Thoracic aorta (tissue), 2 donors: ENCODE measurements around the gene PLEKHN1. TPM values are rescaled to one million over a fixed set of nuclear protein-coding genes. Genes with fewer than 3 reads are reported as not detected.
"Not testable (repeated sequence)": the region's sequence is repeated elsewhere in the genome, so short reads cannot be mapped to it uniquely, and the experiment has no call there.

Experiments
- ATAC-seq: fragments of 150-250 bp; one replicate; pipeline ENCODE4 v1.8.0; 2017; ENCODE audit warnings: low read depth; ENCODE audit not compliant: insufficient number of reproducible peaks, low FRiP score
- DNase-seq: peaks from one replicate; pipeline ENCODE4 v3.0.0-alpha.2; 2020; ENCODE audit warnings: low spot score
- H3K27ac ChIP-seq, 2 donors: fragments of 200-600 bp; sonication (generic); 1 replicate in 1 of 2; 2 replicates in 1 of 2; pipeline ENCODE4 v1.5.1; 2016; ENCODE audit warnings: mild to moderate bottlenecking in 2 of 2, moderate library complexity in 2 of 2
- H3K27me3 ChIP-seq: fragments of 200-600 bp; sonication (generic); replicated peaks from 2 replicates; pipeline ENCODE4 v1.6.0; 2016; ENCODE audit warnings: mild to moderate bottlenecking; ENCODE audit not compliant: insufficient read depth
- H3K36me3 ChIP-seq: fragments of 200-600 bp; sonication (generic); one replicate; pipeline ENCODE4 v1.5.1; 2016
- H3K4me1 ChIP-seq, 2 donors: fragments of 200-600 bp; sonication (generic); 1 replicate in 1 of 2; 2 replicates in 1 of 2; pipeline versions ENCODE4 v1.5.1 to v1.6.0; 2016; ENCODE audit warnings: low read depth in 2 of 2, mild to moderate bottlenecking in 1 of 2; ENCODE audit not compliant: control insufficient read depth in 1 of 2
- H3K4me3 ChIP-seq: fragments of 200-600 bp; sonication (generic); 2 replicates; pipeline ENCODE4 v1.5.1; 2016; ENCODE audit warnings: mild to moderate bottlenecking
- H3K9me3 ChIP-seq: fragments of 200-600 bp; sonication (generic); 2 replicates; pipeline ENCODE4 v1.5.1; 2016
- CTCF ChIP-seq: fragments of 200-600 bp; sonication (generic); IDR thresholded peaks from one replicate; pipeline ENCODE4 v1.5.1; 2019; ENCODE audit warnings: antibody characterized with exemption
- total RNA-seq, 2 donors: library from RNA; depleted of rRNA; stranded (reverse); fragments of >200 nt; gene quantifications; one replicate each; pipeline versions ENCODE4 v1.1.0 to v1.2.3, GENCODE V29; 2016

Gene PLEKHN1
- total RNA-seq, 2 donors from 2014 or later: 0.27 TPM; not detected in 1

GRCh38 chr1:944341-945325 is 21.6 kb upstream of the PLEKHN1 start:
- ATAC-seq: no peak
- Histone ChIP-seq H3K27ac (no peak overlapping the region), H3K4me3 (no peak overlapping the region), H3K27me3 (peaks cover 6% of the 10 kb centered on the region), H3K36me3 (peaks cover 39% of the 10 kb centered on the region), H3K4me1 (peaks cover 22 to 31% of the 10 kb centered on the region in 2 donors), H3K9me3 (no peaks in the 10 kb centered on the region)
- DNase-seq: no peak
- no peak for TF ChIP-seq CTCF

GRCh38 chr1:945688-946556 is 20.4 kb upstream of the PLEKHN1 start:
- Histone ChIP-seq H3K4me3 (no peak overlapping the region), H3K27me3 (peaks cover 6% of the 10 kb centered on the region), H3K9me3 (no peaks in the 10 kb centered on the region), H3K27ac (no peak overlapping the region), H3K4me1 (peaks cover 12 to 18% of the 10 kb centered on the region in 2 donors), H3K36me3 (peaks cover 47% of the 10 kb centered on the region)
- ATAC-seq (no peak), DNase-seq (no peak)
- no peak for TF ChIP-seq CTCF

- Histone ChIP-seq H3K36me3 (peaks cover 52% of the 10 kb centered on the region), H3K4me1 (peaks cover 5 to 10% of the 10 kb centered on the region in 2 donors)
- H3K27ac ChIP-seq, H3K4me3 ChIP-seq, ATAC-seq, DNase-seq, H3K27me3 ChIP-seq, H3K9me3 ChIP-seq: not testable (repeated sequence)
Observed at GRCh38 chr1:946811-947210, 19.5 kb upstream of the PLEKHN1 start.

- H3K27me3 ChIP-seq: peaks cover 1% of the 10 kb centered on the region
- no peak overlapping the region for H3K27ac ChIP-seq
- DNase-seq: no peak
- H3K9me3 ChIP-seq: no peaks in the 10 kb centered on the region
- no peak overlapping the region for H3K4me3 ChIP-seq
- H3K4me1 ChIP-seq: no peaks in the 10 kb centered on the region
- no peak for ATAC-seq
- TF ChIP-seq CTCF: no peak
- peaks cover 63% of the 10 kb centered on the region for H3K36me3 ChIP-seq
Observed at GRCh38 chr1:947958-948357, 18.3 kb upstream of the PLEKHN1 start.

GRCh38 chr1:950268-950667 is 16.0 kb upstream of the PLEKHN1 start:
- Histone ChIP-seq H3K4me1 (no peaks in the 10 kb centered on the region), H3K4me3 (no peak overlapping the region)
- TF ChIP-seq CTCF: no peak

More at GRCh38 chr1:950268-950667, 16.0 kb upstream of the PLEKHN1 start:
- no peaks in the 10 kb centered on the region for H3K27me3 ChIP-seq
- no peak overlapping the region for H3K27ac ChIP-seq
- no peak for ATAC-seq
- no peak for DNase-seq
- no peaks in the 10 kb centered on the region for H3K9me3 ChIP-seq
- peaks cover 83% of the 10 kb centered on the region for H3K36me3 ChIP-seq
